ENCODE data around the gene ATXN7L1. TPM values are rescaled to one million over a fixed set of nuclear protein-coding genes. Genes with fewer than 3 reads are reported as not detected.

The ATXN7L1 gene
- total and polyA plus RNA-seq, 2 of the 8 experiments (the other 6 are each of a cell fraction or from before 2014, with no cell fraction given), result 14.3 to 34.0 TPM

DNA sequence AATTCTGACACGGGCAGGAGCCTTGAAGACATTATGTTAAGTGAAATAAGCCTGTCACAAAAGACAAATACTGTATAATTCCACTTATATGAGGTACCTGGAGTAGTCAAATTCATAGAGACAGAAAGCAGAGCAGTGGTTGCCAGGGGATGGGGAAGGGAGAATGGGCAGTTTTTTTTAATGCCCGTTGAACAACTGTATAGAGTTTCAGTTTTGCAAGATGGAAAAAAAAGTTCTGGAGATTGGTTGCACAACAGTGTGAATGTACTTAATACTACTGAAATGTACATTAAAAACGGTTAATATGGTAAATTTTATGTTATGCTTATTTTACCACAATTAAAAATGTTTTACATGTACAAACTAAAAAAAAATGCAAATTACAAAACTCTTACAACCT is 231.5 kb downstream of the ATXN7L1 start:
- Histone ChIP-seq H3K4me3 (ENCODE audit: extremely low read depth in 1 of 4, insufficient read depth in 2 of 4, low read depth in 3 of 4, low read length in 4 of 4) (no peak overlapping the region), H4K91ac (replicated peaks; ENCODE audit: insufficient read length, low read length) (no peak overlapping the region), H4K20me1 (replicated peaks in 1 of 2; ENCODE audit: control insufficient read depth in 1 of 2, insufficient read depth in 2 of 2, low read length in 2 of 2) (no peaks in the 10 kb centered on the region), H3K14ac (ENCODE audit: insufficient read length) (no peak overlapping the region), H2AK5ac (ENCODE audit: low read depth, low read length) (no peak overlapping the region), H2BK5ac (ENCODE audit: low read depth, low read length) (no peak overlapping the region), H3K79me1 (ENCODE audit: low read depth, low read length) (0 out of 2 replicates have a peak, but pooled peaks cover 2% of the 10 kb centered on the region), H3K79me2 (ENCODE audit: control insufficient read depth in 1 of 2, insufficient read depth in 2 of 2, low read length in 2 of 2) (no peaks in the 10 kb centered on the region), H2BK15ac (ENCODE audit: low read length) (no peak overlapping the region), H3K23ac (ENCODE audit: insufficient read length) (no peak overlapping the region), H2BK120ac (replicated peaks; ENCODE audit: low read depth, low read length) (no peak overlapping the region), H3K4me2 (ENCODE audit: insufficient read depth in 1 of 2, low read depth in 2 of 2, low read length in 2 of 2) (no peak overlapping the region), H3K9me3 (ENCODE audit: insufficient read depth in 2 of 2, low read depth in 1 of 2, low read length in 1 of 2) (no peaks in the 10 kb centered on the region), H3K23me2 (ENCODE audit: low read depth, low read length) (no peaks in the 10 kb centered on the region), H4K5ac (ENCODE audit: insufficient read length, low read depth, low read length) (no peak overlapping the region), H3K18ac (ENCODE audit: extremely low read depth, low read length) (no peak overlapping the region), H3K4ac (replicated peaks; ENCODE audit: insufficient read length, low read depth, low read length) (no peak overlapping the region), H3K9ac (replicated peaks in 1 of 4; ENCODE audit: extremely low read depth in 1 of 4, low read depth in 3 of 4, low read length in 3 of 4) (no peak overlapping the region), H3K56ac (replicated peaks; ENCODE audit: insufficient read length, low read depth, low read length) (no peak overlapping the region), H2AFZ (ENCODE audit: low read length) (no peak overlapping the region), H3K4me1 (replicated peaks in 1 of 4; ENCODE audit: control insufficient read depth in 3 of 4, insufficient read depth in 4 of 4, low read length in 3 of 4) (peaks cover 24 to 53% (median 35%) of the 10 kb centered on the region in 4 experiments), H3K27ac (ENCODE audit: low read depth, low read length) (no peak overlapping the region), H3K36me3 (ENCODE audit: control insufficient read depth in 2 of 4, insufficient read depth in 4 of 4, low read length in 3 of 4) (0 out of 8 replicates have a peak, but pooled peaks cover 0 to 4% (median 0%) of the 10 kb centered on the region in 4 experiments), H4K8ac (ENCODE audit: extremely low read depth, insufficient read depth, low read length) (no peak overlapping the region), H2BK12ac (ENCODE audit: low read depth, low read length) (no peak overlapping the region), H2BK20ac (ENCODE audit: low read length) (0 out of 2 replicates have a peak overlapping the region, but pooled peaks have one; percentile 99), H3K27me3 (replicated peaks in 1 of 4; ENCODE audit: control insufficient read depth in 3 of 4, extremely low read depth in 1 of 4, insufficient read depth in 3 of 4, low read length in 3 of 4) (no peaks in the 10 kb centered on the region; a peak in 1 of 7 replicates)
- DNase-seq (ENCODE audit: low read depth in 1 of 2, low spot score in 2 of 2), result no peak
- no peak for FAIRE-seq
- 84% methylated on average over 3 of the region's 3 CpGs; no CpG with 5 or more reads in 1 of the 2 experiments for WGBS, 2 experiments (ENCODE audit: extremely low coverage in 1 of 2, insufficient coverage in 1 of 2, insufficient read length in 1 of 2, insufficient replicate concordance in 2 of 2, low coverage in 1 of 2, low lambda C conversion rate in 2 of 2, missing lambda C conversion rate in 1 of 2)
- ChIA-PET CTCF (ENCODE audit: partially characterized antibody) (interaction anchor here (1.1 to 3.8 kb wide), 6 partner anchors 9 to 248 kb away, joined by 3 to 29 read pairs (median 4); partner anchors contain the start of gene RINT1), POLR2A (ENCODE audit: partially characterized antibody) (interaction anchor here (0.9 kb wide), 1 partner anchor 42 kb away, joined by 3 read pairs; no protein-coding TSS in a partner anchor)
- TF ChIP-seq MAFK (IDR thresholded peaks at IDR 0.05; ENCODE audit: low read depth, low read length) (no peak), NRF1 (IDR thresholded peaks at IDR 0.05; ENCODE audit: low read depth, low read length) (no peak), ZNF274 (IDR thresholded peaks at IDR 0.05; ENCODE audit: borderline replicate concordance, extremely low read depth, low read length) (no peak), GTF2F1 (IDR thresholded peaks at IDR 0.05; ENCODE audit: borderline replicate concordance, low read depth, low read length) (no peak), BACH1 (IDR thresholded peaks at IDR 0.05; ENCODE audit: low read length) (no peak), RBBP5 (IDR thresholded peaks at IDR 0.05; ENCODE audit: borderline replicate concordance, low read depth, low read length) (no peak), EP300 (IDR thresholded peaks at IDR 0.05; ENCODE audit: borderline replicate concordance in 1 of 2, low read depth in 2 of 2, low read length in 2 of 2) (no peak), EGR1 (IDR thresholded peaks at IDR 0.05; ENCODE audit: borderline replicate concordance, low read depth, low read length) (no peak), POLR2AphosphoS5 (IDR thresholded peaks at IDR 0.05; ENCODE audit: low read depth, low read length) (no peak), KDM5A (IDR thresholded peaks at IDR 0.05; ENCODE audit: low read length) (no peak)
- TF ChIP-seq, protein P1, sequence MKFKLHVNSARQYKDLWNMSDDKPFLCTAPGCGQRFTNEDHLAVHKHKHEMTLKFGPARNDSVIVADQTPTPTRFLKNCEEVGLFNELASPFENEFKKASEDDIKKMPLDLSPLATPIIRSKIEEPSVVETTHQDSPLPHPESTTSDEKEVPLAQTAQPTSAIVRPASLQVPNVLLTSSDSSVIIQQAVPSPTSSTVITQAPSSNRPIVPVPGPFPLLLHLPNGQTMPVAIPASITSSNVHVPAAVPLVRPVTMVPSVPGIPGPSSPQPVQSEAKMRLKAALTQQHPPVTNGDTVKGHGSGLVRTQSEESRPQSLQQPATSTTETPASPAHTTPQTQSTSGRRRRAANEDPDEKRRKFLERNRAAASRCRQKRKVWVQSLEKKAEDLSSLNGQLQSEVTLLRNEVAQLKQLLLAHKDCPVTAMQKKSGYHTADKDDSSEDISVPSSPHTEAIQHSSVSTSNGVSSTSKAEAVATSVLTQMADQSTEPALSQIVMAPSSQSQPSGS (IDR thresholded peaks at IDR 0.05; ENCODE audit: low read length), result no peak

Data from H1 (cell line).